PC-3 (cell line): Measurements from ENCODE around the gene PLXDC1. TPM values are rescaled to one million over a fixed set of nuclear protein-coding genes. Genes with fewer than 3 reads are reported as not detected.
"Not testable (repeated sequence)": the region's sequence is repeated elsewhere in the genome, so short reads cannot be mapped to it uniquely, and the experiment has no call there.

ENCODE experiments used
- ATAC-seq: fragments of 200-7000 bp; cut with Tn5 transposase; 2 replicates; pipeline ENCODE4 v1.9.1; 2020; ENCODE audit warnings: mild to moderate bottlenecking, moderate library complexity
- BruUV-seq: library from RNA; stranded (reverse); fragments of 400-500 nt; replicated peaks from 2 replicates; lab custom pipeline; 2021; lab: Mats Ljungman, UMichigan
- CTCF ChIA-PET: fragments of 300-600 bp; sonication (Branson Sonifier 250); formaldehyde crosslinking; loops from one replicate; lab custom pipeline; 2022; ENCODE audit warnings: antibody characterized with exemption; lab: Charles Lee
- POLR2A ChIA-PET: fragments of 300-600 bp; sonication (Branson Sonifier 250); formaldehyde crosslinking; loops from one replicate; lab custom pipeline; 2022; ENCODE audit warnings: antibody characterized with exemption; ENCODE audit not compliant: unreplicated experiment; lab: Charles Lee
- DNase-seq: peaks from one replicate; pipeline ENCODE4 v3.0.0-alpha.2; 2015
- H2AFZ ChIP-seq: fragments of 300-600 bp; sonication (generic); 2 replicates; pipeline ENCODE4 v1.6.0; 2016; ENCODE audit warnings: antibody characterized with exemption, low read length
- H3F3A ChIP-seq: fragments of 300-600 bp; sonication (generic); one replicate; pipeline ENCODE4 v1.6.0; 2017; ENCODE audit warnings: antibody characterized with exemption, low read length, control low read depth, mild to moderate bottlenecking; ENCODE audit not compliant: unreplicated experiment
- H3K27ac ChIP-seq: fragments of 300-600 bp; sonication (generic); 2 replicates; pipeline ENCODE4 v1.5.1; 2016; ENCODE audit warnings: mild to moderate bottlenecking, low read length
- H3K27me3 ChIP-seq: fragments of 300-600 bp; sonication (generic); 2 replicates; pipeline ENCODE4 v1.6.1; 2016; ENCODE audit warnings: low read length, mixed read lengths
- H3K36me3 ChIP-seq: fragments of 300-600 bp; sonication (generic); 2 replicates; pipeline ENCODE4 v1.6.1; 2016; ENCODE audit warnings: low read depth, mixed run types, low read length, mixed read lengths
- H3K4me1 ChIP-seq: fragments of 300-600 bp; sonication (generic); 2 replicates; pipeline ENCODE4 v1.5.1; 2016; ENCODE audit warnings: low read length; ENCODE audit not compliant: insufficient read depth
- H3K4me2 ChIP-seq: fragments of 300-600 bp; sonication (generic); 2 replicates; pipeline ENCODE4 v1.6.0; 2016; ENCODE audit warnings: low read length
- H3K4me3 ChIP-seq: fragments of 300-600 bp; sonication (generic); 2 replicates; pipeline ENCODE4 v1.5.1; 2016; ENCODE audit warnings: mild to moderate bottlenecking, low read length, mixed read lengths
- H3K79me2 ChIP-seq: fragments of 300-600 bp; sonication (generic); 2 replicates; pipeline ENCODE4 v1.6.1; 2017; ENCODE audit warnings: low read length, mixed read lengths
- H3K9ac ChIP-seq: fragments of 300-600 bp; sonication (generic); 2 replicates; pipeline ENCODE4 v1.6.0; 2016; ENCODE audit warnings: mild to moderate bottlenecking, low read length
- H3K9me2 ChIP-seq: fragments of 300-600 bp; sonication (generic); replicated peaks from 2 replicates; pipeline ENCODE4 v1.6.1; 2016; ENCODE audit warnings: mixed run types, low read length, mixed read lengths
- H3K9me3 ChIP-seq: fragments of 300-600 bp; sonication (generic); 2 replicates; pipeline ENCODE4 v1.6.1; 2016; ENCODE audit warnings: low read length, mixed read lengths
- H4K20me1 ChIP-seq: fragments of 300-600 bp; sonication (generic); 2 replicates; pipeline ENCODE4 v1.6.1; 2016; ENCODE audit warnings: low read length, mixed read lengths
- EZH2 ChIP-seq: fragments of 300-600 bp; sonication (generic); IDR thresholded peaks from one replicate; pipeline ENCODE4 v1.6.1; 2017; ENCODE audit warnings: antibody characterized with exemption, mild to moderate bottlenecking, low read length; ENCODE audit not compliant: unreplicated experiment
- EZH2phosphoT487 ChIP-seq: fragments of 300-600 bp; sonication (generic); IDR thresholded peaks from 2 replicates; pipeline ENCODE4 v1.6.1; 2018; ENCODE audit warnings: mild to moderate bottlenecking, antibody characterized with exemption, low read length, borderline replicate concordance
- intact Hi-C: fragments of 100-400 bp; cut with micrococcal nuclease; formaldehyde crosslinking; loops from 2 replicates; pipeline ENCODE4 v1.9.0; 2023
- total RNA-seq: library from RNA; depleted of rRNA; stranded (reverse); fragments of >200 nt; gene quantifications from 2 replicates; pipeline ENCODE4 v1.2.3, GENCODE V29; 2014
- TF ChIP-seq, protein P1 (sequence below): fragments of 300-600 bp; sonication (generic); conservative IDR thresholded peaks from 2 replicates; pipeline ENCODE4 v1.5.1; 2017; ENCODE audit warnings: antibody characterized with exemption, low read depth, mild to moderate bottlenecking, low read length

PLXDC1 gene
- total RNA-seq, 1 experiment from 2014 or later = not detected

DNA sequence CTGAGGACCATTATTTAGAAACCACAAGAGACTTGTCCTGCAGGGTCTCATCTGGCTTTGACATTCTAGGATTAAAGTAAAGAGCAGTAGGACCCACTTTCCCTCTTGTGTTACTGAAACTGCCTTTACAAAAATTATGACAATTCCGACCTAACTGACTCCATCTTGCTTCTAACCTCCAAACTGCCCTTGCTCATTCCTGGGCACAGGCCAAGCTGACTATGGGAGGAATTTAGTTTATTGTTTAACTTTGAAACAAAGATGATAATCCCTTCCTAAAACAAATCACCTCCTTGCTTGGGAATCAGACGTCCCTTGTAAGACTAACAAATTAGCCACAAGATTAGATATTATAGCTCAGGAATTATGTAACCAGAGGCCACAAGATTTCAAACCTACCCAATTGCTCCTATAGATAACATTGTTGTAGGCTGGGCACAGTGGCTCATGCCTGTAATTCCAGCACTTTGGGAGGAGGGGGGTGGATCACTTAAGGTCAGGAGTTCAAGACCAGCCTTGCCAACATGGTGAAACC is 97.3 kb downstream of the PLXDC1 start:
- H3K9ac ChIP-seq = no peak overlapping the region
- intact Hi-C loops = no loop called here
- no peaks in the 10 kb centered on the region for H3K36me3 ChIP-seq
- BruUV-seq = no TSS peak
- H3K27me3 ChIP-seq = no peaks in the 10 kb centered on the region
- H3K9me2 ChIP-seq = no peaks in the 10 kb centered on the region
- H3K4me2 ChIP-seq = no peak overlapping the region
- H3K4me1 ChIP-seq = peaks cover 5% of the 10 kb centered on the region; the same call in 1 of the 2 replicates
- peaks cover 7% of the 10 kb centered on the region; the same call in 1 of the 2 replicates for H3K79me2 ChIP-seq
- POLR2A ChIA-PET = no interaction called here
- DNase-seq (no peak), ATAC-seq (no peak)
- no peak overlapping the region for H2AFZ ChIP-seq
- no peak overlapping the region for H3K27ac ChIP-seq
- no peak for TF ChIP-seq EZH2
- TF ChIP-seq, protein P1, sequence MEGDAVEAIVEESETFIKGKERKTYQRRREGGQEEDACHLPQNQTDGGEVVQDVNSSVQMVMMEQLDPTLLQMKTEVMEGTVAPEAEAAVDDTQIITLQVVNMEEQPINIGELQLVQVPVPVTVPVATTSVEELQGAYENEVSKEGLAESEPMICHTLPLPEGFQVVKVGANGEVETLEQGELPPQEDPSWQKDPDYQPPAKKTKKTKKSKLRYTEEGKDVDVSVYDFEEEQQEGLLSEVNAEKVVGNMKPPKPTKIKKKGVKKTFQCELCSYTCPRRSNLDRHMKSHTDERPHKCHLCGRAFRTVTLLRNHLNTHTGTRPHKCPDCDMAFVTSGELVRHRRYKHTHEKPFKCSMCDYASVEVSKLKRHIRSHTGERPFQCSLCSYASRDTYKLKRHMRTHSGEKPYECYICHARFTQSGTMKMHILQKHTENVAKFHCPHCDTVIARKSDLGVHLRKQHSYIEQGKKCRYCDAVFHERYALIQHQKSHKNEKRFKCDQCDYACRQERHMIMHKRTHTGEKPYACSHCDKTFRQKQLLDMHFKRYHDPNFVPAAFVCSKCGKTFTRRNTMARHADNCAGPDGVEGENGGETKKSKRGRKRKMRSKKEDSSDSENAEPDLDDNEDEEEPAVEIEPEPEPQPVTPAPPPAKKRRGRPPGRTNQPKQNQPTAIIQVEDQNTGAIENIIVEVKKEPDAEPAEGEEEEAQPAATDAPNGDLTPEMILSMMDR = no peak
- no peak for TF ChIP-seq EZH2phosphoT487
- H4K20me1 ChIP-seq = no peaks in the 10 kb centered on the region
- H3F3A ChIP-seq = no peaks in the 10 kb centered on the region
- H3K9me3 ChIP-seq = no peaks in the 10 kb centered on the region
- no peak overlapping the region for H3K4me3 ChIP-seq
- CTCF ChIA-PET = no interaction called here

DNA sequence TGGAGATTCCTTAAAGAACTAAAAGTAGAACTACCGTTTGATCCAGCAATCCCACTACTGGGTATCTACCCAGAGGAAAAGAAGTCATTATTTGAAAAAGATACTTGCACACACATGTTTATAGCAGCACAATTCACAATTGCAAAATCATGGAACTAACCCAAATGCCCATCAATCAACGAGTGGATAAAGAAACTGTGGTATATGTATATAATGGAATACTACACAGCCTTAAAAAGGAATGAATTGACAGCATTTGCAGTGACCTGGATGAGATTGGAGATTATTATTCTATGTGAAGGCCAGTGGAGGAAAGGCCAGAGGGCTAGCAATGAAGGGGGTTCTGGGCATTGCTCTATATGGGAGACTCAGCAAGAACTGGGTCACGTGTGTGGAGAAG is 99.0 kb downstream of the PLXDC1 start:
- H3K79me2 ChIP-seq, H3K4me3 ChIP-seq, POLR2A ChIA-PET, H3K4me1 ChIP-seq, CTCF ChIA-PET, H4K20me1 ChIP-seq, H3K27ac ChIP-seq, H3K36me3 ChIP-seq, H2AFZ ChIP-seq, H3F3A ChIP-seq, H3K9me3 ChIP-seq, DNase-seq, intact Hi-C loops, H3K9me2 ChIP-seq, ATAC-seq, H3K9ac ChIP-seq, H3K27me3 ChIP-seq, BruUV-seq, H3K4me2 ChIP-seq: not testable (repeated sequence)

- POLR2A ChIA-PET = no interaction called here
- no peak for TF ChIP-seq EZH2
- no peak for TF ChIP-seq EZH2phosphoT487
- TF ChIP-seq, protein P1 = no peak
- Histone ChIP-seq H3K9me2 (no peaks in the 10 kb centered on the region), H3K4me2 (no peak overlapping the region), H3K27me3 (no peaks in the 10 kb centered on the region), H3F3A (no peaks in the 10 kb centered on the region), H3K9me3 (peaks cover 6% of the 10 kb centered on the region; the same call in 1 of the 2 replicates), H3K9ac (no peak overlapping the region), H3K36me3 (no peaks in the 10 kb centered on the region), H3K79me2 (no peaks in the 10 kb centered on the region), H3K4me3 (no peak overlapping the region), H4K20me1 (no peaks in the 10 kb centered on the region), H3K4me1 (no peaks in the 10 kb centered on the region), H2AFZ (no peak overlapping the region), H3K27ac (no peak overlapping the region)
- no peak for DNase-seq
- intact Hi-C loops = no loop called here
- CTCF ChIA-PET = no interaction called here
- ATAC-seq = no peak
- BruUV-seq = no TSS peak
Measured at GRCh38 chr17:39051001-39051585, 100.3 kb downstream of the PLXDC1 start.
